Keratinocyte (primary cell): Measurements from ENCODE around the gene PRKCA. TPM values are rescaled to one million over a fixed set of nuclear protein-coding genes. Genes with fewer than 3 reads are reported as not detected.

ENCODE experiments used
- DNase-seq: peaks from one replicate; pipeline ENCODE4 v3.0.0-alpha.2; 2011; ENCODE audit warnings: low read depth, missing footprints, low spot score
- FAIRE-seq: peaks from 2 replicates; lab custom pipeline; 2011; peaks lifted over from hg19 to GRCh38; lab: Jason Lieb, UNC
- H2AFZ ChIP-seq: 2 replicates; pipeline ENCODE4 v1.6.0; 2012; ENCODE audit warnings: low read length, control low read depth, inconsistent platforms; ENCODE audit not compliant: control insufficient read depth
- H3K27ac ChIP-seq: 2 replicates; pipeline ENCODE4 v1.5.1; 2011; ENCODE audit warnings: low read length; ENCODE audit not compliant: control insufficient read depth, insufficient read depth
- H3K27me3 ChIP-seq: 3 replicates; pipeline ENCODE4 v1.6.0; 2011; ENCODE audit warnings: low read length; ENCODE audit not compliant: control insufficient read depth, insufficient read depth; ENCODE audit errors: extremely low read depth
- H3K36me3 ChIP-seq, 2 experiments: 2 replicates in 1 of 2; 3 replicates in 1 of 2; pipeline ENCODE4 v1.5.1; 2011; ENCODE audit warnings: low read length in 2 of 2, mild to moderate bottlenecking in 1 of 2; ENCODE audit not compliant: control insufficient read depth in 2 of 2, insufficient read depth in 2 of 2; ENCODE audit errors: extremely low read depth in 1 of 2
- H3K4me1 ChIP-seq: 3 replicates; pipeline ENCODE4 v1.5.1; 2011; ENCODE audit warnings: low read length; ENCODE audit not compliant: control insufficient read depth, insufficient read depth; ENCODE audit errors: extremely low read depth
- H3K4me2 ChIP-seq: 3 replicates; pipeline ENCODE4 v1.6.0; 2011; ENCODE audit warnings: low read depth, low read length; ENCODE audit not compliant: control insufficient read depth, insufficient read depth; ENCODE audit errors: extremely low read depth
- H3K4me3 ChIP-seq, 3 experiments: fragments of 200-600 bp in 1 of 3; sonication (generic) in 1 of 3; 2 replicates in 2 of 3; 3 replicates in 1 of 3; pipeline ENCODE4 v1.5.1; 2011 to 2016; ENCODE audit warnings: low read length in 3 of 3, mild to moderate bottlenecking in 3 of 3, control low read depth in 2 of 3, inconsistent platforms in 1 of 3, low read depth in 1 of 3, mixed read lengths in 1 of 3, mixed run types in 1 of 3, moderate library complexity in 1 of 3; ENCODE audit not compliant: control insufficient read depth in 2 of 3, insufficient read depth in 2 of 3; ENCODE audit errors: extremely low read depth in 1 of 3
- H3K79me2 ChIP-seq: 2 replicates; pipeline ENCODE4 v1.6.0; 2012; ENCODE audit warnings: low read length; ENCODE audit not compliant: control insufficient read depth, insufficient read depth
- H3K9ac ChIP-seq: 3 replicates; pipeline ENCODE4 v1.6.0; 2011; ENCODE audit warnings: low read length; ENCODE audit not compliant: control insufficient read depth, insufficient read depth; ENCODE audit errors: extremely low read depth
- H3K9me1 ChIP-seq: 3 replicates; pipeline ENCODE4 v1.6.0; 2011; ENCODE audit warnings: low read length; ENCODE audit not compliant: control insufficient read depth, insufficient read depth; ENCODE audit errors: extremely low read depth
- H3K9me3 ChIP-seq: 2 replicates; pipeline ENCODE4 v1.5.1; 2012; ENCODE audit warnings: low read depth, low read length; ENCODE audit not compliant: control insufficient read depth
- H4K20me1 ChIP-seq: 3 replicates; pipeline ENCODE4 v1.6.0; 2011; ENCODE audit warnings: low read length; ENCODE audit not compliant: control insufficient read depth, insufficient read depth; ENCODE audit errors: extremely low read depth
- EZH2 ChIP-seq: IDR thresholded peaks from one replicate; pipeline ENCODE4 v1.6.1; 2012; ENCODE audit warnings: inconsistent platforms, mild to moderate bottlenecking, low read length, moderate library complexity
- dilution Hi-C: fragments of 300-500 bp; cut with MboI; formaldehyde crosslinking; loops from one replicate; pipeline ENCODE4 v1.7.0; 2020; ENCODE audit warnings: low sequenced_read_pairs; ENCODE audit not compliant: extremely low pct_ligation_motif_present
- polyA plus RNA-seq, 5 experiments: library from polyadenylated mRNA; depleted of rRNA in 3 of 5; stranded (reverse) in 3 of 5; stranded (forward) in 1 of 5; unstranded in 1 of 5; fragments of >200 nt; gene quantifications; 1 replicate in 1 of 5; 2 replicates in 3 of 5; 3 replicates in 1 of 5; pipeline versions ENCODE4 v1.2.1 to v1.2.3, GENCODE V29; 2011 to 2012; ENCODE audit warnings: missing spikeins in 2 of 5, low read depth in 1 of 5, low replicate concordance in 1 of 5
- TF ChIP-seq, protein P1 (sequence below), 3 experiments: IDR thresholded peaks in 1 of 3; conservative IDR thresholded peaks in 1 of 3; optimal IDR thresholded peaks in 1 of 3; 2 replicates in 2 of 3; 3 replicates in 1 of 3; pipeline versions ENCODE3 to v1.5.1; 2011; ENCODE audit warnings: low read length in 3 of 3, mild to moderate bottlenecking in 3 of 3, moderate library complexity in 2 of 3, control low read depth in 1 of 3, inconsistent platforms in 1 of 3; ENCODE audit not compliant: insufficient read depth in 2 of 3; ENCODE audit errors: extremely low read depth in 1 of 3

Gene PRKCA
- polyA plus RNA-seq, 1 donor (not counting 4 experiments of a cell fraction or from before 2014, with no cell fraction given): 3.6 TPM

DNA sequence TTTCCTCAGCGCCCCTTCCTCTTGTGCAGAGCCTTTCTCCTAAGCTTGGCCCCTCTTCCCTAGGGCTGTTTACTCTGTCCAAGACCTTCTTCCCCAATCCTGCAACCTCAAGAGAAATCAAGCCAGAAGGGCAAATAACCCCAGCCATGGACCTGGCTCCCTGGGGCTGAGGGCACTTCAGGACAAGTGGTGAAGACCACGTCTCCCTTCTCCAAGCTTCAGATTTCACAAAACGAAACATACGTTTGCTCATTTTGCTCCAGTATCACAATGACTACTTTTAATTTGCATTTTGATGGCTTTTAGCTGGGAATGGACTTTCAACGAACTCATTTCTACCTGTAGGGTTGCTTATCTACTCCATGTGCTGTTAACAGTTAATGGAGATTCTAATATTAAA is 392.7 kb downstream of the PRKCA start:
- H3K9me1 ChIP-seq: no peaks in the 10 kb centered on the region
- H3K9ac ChIP-seq: no peak overlapping the region
- dilution Hi-C loops: no loop called here
- no peak for DNase-seq
- H2AFZ ChIP-seq: no peak overlapping the region
- H3K4me3 ChIP-seq: no peak overlapping the region
- no peak overlapping the region for H3K4me2 ChIP-seq
- no peak overlapping the region for H3K27ac ChIP-seq
- no peaks in the 10 kb centered on the region for H3K9me3 ChIP-seq
- no peaks in the 10 kb centered on the region for H4K20me1 ChIP-seq
- H3K36me3 ChIP-seq: peaks cover 0 to 1% of the 10 kb centered on the region in 2 experiments
- FAIRE-seq: no peak
- TF ChIP-seq EZH2: no peak
- TF ChIP-seq, protein P1, sequence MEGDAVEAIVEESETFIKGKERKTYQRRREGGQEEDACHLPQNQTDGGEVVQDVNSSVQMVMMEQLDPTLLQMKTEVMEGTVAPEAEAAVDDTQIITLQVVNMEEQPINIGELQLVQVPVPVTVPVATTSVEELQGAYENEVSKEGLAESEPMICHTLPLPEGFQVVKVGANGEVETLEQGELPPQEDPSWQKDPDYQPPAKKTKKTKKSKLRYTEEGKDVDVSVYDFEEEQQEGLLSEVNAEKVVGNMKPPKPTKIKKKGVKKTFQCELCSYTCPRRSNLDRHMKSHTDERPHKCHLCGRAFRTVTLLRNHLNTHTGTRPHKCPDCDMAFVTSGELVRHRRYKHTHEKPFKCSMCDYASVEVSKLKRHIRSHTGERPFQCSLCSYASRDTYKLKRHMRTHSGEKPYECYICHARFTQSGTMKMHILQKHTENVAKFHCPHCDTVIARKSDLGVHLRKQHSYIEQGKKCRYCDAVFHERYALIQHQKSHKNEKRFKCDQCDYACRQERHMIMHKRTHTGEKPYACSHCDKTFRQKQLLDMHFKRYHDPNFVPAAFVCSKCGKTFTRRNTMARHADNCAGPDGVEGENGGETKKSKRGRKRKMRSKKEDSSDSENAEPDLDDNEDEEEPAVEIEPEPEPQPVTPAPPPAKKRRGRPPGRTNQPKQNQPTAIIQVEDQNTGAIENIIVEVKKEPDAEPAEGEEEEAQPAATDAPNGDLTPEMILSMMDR (optimal IDR thresholded peaks at IDR 0.05 in 1 of 3, IDR thresholded peaks at IDR 0.05 in 1 of 3, conservative IDR thresholded peaks at IDR 0.05 in 1 of 3; ENCODE audit: extremely low read depth in 1 of 3, insufficient read depth in 2 of 3, low read length in 3 of 3): no peak
- no peaks in the 10 kb centered on the region for H3K4me1 ChIP-seq
- H3K79me2 ChIP-seq: no peaks in the 10 kb centered on the region
- H3K27me3 ChIP-seq: no peaks in the 10 kb centered on the region

- Histone ChIP-seq H2AFZ (no peak overlapping the region), H3K4me2 (no peak overlapping the region), H4K20me1 (no peaks in the 10 kb centered on the region), H3K9ac (no peak overlapping the region), H3K36me3 (no peaks in the 10 kb centered on the region), H3K9me1 (no peaks in the 10 kb centered on the region), H3K27ac (no peak overlapping the region), H3K9me3 (no peaks in the 10 kb centered on the region), H3K4me3 (no peak overlapping the region), H3K79me2 (no peaks in the 10 kb centered on the region), H3K27me3 (no peaks in the 10 kb centered on the region), H3K4me1 (peaks cover 5% of the 10 kb centered on the region)
- TF ChIP-seq EZH2: no peak
- DNase-seq: no peak
- FAIRE-seq: no peak
- dilution Hi-C loops: no loop called here
These were observed 395.9 kb downstream of the PRKCA start for GRCh38 chr17:66698270-66698669.

GRCh38 chr17:66701462-66701861 is 399.0 kb downstream of the PRKCA start:
- DNase-seq: no peak
- Histone ChIP-seq H3K4me1 (peaks cover 5% of the 10 kb centered on the region), H2AFZ (no peak overlapping the region), H3K4me2 (no peak overlapping the region), H3K9me1 (no peaks in the 10 kb centered on the region), H3K36me3 (no peaks in the 10 kb centered on the region), H3K9ac (no peak overlapping the region), H3K79me2 (no peaks in the 10 kb centered on the region), H3K9me3 (no peaks in the 10 kb centered on the region), H3K27me3 (no peaks in the 10 kb centered on the region), H3K27ac (no peak overlapping the region), H3K4me3 (no peak overlapping the region), H4K20me1 (no peaks in the 10 kb centered on the region)
- TF ChIP-seq, protein P1 (optimal IDR thresholded peaks at IDR 0.05 in 1 of 3, IDR thresholded peaks at IDR 0.05 in 1 of 3, conservative IDR thresholded peaks at IDR 0.05 in 1 of 3; ENCODE audit: extremely low read depth in 1 of 3, insufficient read depth in 2 of 3, low read length in 3 of 3): no peak
- TF ChIP-seq EZH2: no peak
- no peak for FAIRE-seq
- dilution Hi-C loops: no loop called here
